ENCODE measurements around the gene SNCAIP.
"Not testable (repeated sequence)": the region's sequence is repeated elsewhere in the genome, so short reads cannot be mapped to it uniquely, and the experiment has no call there.

The SNCAIP gene

GRCh38 chr5:122358372-122358979, 46.4 kb downstream of the SNCAIP start:
- no peak for DNase-seq (ENCODE audit: low read depth in 3 of 3)

DNA sequence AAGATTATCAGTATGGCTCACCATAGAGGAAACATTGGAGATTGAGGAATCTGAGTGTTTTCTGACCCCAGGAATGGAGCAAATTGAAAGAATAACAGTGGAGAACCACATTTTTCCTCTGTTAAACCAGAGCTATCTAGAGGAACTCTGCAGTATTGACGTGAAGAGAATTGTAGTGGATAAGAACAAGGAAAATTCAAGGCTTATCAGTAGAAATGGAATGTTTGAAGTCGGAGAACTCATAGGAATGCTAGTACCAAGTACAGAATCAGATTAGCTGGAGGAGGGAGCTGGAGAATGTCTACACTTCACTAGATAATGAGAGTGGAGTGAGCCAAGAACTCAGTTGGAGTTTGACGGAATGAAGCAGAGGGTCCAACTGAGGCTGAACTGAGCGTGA, 50.3 kb downstream of the SNCAIP start:
- no peak for DNase-seq (ENCODE audit: low read depth in 3 of 3)

- DNase-seq (ENCODE audit: low read depth in 3 of 3), result no peak
Observed at GRCh38 chr5:122363623-122364022, 51.6 kb downstream of the SNCAIP start.

DNA sequence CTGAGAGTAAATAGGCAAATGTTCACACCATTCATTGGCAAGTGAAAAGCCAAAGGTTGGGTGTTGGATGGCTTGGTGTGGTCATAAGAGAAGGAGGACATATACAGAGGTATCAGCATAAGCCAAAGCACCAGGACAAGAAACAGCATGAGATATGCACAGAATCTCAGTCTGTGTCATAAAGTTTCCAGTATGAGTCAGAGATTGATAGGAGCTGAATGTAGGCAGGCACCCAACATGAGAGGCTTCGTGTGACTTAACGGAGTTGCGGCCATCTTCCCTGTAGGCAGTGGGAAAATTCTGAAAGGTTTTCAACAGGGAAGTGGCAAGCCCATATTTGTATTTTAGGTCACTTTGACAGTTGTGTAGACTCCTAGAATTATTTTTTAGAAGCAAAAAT, 54.5 kb downstream of the SNCAIP start:
- no peak for DNase-seq (ENCODE audit: low read depth in 3 of 3)

DNA sequence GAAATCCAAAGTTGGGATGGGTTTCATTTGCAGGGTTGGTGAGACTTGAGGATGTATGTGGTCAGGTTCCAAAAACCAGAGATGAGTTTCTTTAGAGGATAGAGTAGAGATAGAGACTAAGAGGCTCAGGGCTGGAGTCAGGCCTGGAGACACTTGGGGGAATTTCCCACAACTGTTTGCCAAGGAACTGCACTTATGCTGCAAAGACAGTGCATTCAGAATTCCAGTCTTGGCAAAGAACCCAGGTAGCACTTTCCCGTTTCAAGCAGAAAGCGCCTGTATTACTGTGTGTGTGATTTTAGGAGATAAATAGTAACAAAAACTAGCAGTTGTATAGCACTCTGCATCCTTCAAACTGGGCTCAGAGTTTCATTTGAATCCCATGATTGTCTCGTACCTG, 55.4 kb downstream of the SNCAIP start:
- DNase-seq (ENCODE audit: low read depth in 3 of 3), result no peak

- DNase-seq (ENCODE audit: low read depth in 3 of 3), result no peak
Observed at GRCh38 chr5:122368510-122369251, 56.6 kb downstream of the SNCAIP start.

GRCh38 chr5:122369253-122369815, 57.3 kb downstream of the SNCAIP start:
- no peak for DNase-seq (ENCODE audit: low read depth in 3 of 3)

DNA sequence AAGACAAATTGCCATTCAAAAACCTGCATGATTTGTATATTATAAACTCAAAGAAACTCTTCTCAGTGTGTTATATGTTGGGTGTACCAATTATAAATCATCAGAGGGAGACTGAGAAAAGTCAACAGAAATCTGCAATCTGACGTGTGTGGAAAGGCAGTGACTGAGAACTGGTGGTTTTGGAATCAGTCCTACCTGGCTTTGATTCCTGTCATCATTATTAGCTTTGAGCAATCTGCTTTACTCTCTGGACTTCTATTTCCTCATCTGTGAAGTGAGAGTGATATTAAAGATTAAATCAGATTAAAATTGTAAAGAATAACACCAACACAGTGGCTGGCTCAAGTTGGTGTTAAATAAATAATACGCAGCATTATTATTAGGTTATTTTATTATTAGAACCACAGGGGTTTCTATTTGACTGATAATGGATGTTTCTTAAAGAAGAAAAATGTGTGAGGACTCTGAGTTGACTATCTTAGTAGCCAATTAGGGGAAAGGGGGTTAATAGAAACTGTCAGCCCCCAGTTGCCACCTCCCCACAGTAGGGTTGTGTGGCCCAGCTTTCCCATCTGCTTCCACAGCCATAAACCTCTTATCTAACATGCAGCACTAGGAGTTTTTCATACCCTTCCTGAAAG, 59.6 kb downstream of the SNCAIP start:
- no peak for DNase-seq (ENCODE audit: low read depth in 3 of 3)

DNA sequence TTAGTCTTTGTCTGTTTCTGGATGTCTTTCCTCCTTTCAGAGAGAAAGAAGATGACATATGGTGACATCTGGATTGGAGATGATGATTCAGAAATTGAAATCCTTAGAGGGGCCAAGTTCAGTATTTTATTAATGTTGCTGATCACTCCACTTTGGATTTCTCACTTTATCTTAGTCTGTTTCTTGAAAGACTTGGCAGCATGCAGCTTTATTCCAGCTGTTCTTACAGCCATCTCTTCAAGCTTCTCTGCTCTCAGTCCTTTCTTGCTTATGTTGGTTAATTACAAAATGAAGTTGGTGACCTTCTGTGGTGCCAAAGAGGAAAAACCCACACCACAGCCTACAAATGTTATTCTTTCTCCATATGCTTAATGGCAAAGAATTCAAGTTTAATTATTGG, 62.1 kb downstream of the SNCAIP start:
- no peak for DNase-seq (ENCODE audit: low read depth in 3 of 3)

GRCh38 chr5:122375801-122376200, 63.8 kb downstream of the SNCAIP start:
- DNase-seq (ENCODE audit: low read depth in 3 of 3), result no peak

DNA sequence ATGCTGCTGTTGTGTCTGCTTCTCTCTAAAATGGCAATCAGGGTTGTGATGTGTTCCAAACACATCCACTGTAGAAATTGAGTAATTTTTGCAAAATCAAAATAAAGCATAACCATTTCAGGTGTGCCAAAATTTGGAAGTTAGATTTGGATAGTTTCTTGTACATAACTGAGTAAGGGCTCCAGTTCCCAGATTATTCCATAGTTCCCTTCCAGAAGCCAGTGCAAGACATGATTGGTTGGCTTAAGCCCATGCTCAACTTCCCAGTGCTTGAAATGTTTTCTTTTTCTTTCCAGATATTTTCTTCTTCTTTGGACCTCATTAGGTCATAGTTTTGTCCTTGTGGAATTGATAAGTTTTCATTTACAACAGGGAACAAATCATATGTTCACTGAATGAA, 64.2 kb downstream of the SNCAIP start:
- no peak for DNase-seq (ENCODE audit: low read depth in 3 of 3)

GRCh38 chr5:122377026-122377425, 65.0 kb downstream of the SNCAIP start:
- no peak for DNase-seq (ENCODE audit: low read depth in 3 of 3)

DNA sequence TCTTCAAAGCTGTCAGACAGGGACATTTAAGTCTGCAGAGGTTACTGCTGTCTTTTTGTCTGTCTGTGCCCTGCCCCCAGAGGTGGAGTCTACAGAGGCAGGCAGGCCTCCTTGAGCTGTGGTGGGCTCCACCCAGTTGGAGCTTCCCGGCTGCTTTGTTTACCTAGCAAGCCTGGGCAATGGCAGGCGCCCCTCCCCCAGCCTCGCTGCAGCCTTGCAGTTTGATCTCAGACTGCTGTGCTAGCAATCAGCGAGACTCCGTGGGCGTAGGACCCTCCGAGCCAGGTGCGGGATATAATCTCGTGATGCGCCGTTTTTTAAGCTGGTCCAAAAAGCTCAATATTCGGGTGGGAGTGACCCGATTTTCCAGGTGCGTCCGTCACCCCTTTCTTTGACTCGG, 70.9 kb downstream of the SNCAIP start:
- not testable (repeated sequence) for DNase-seq (ENCODE audit: low read depth in 3 of 3)

DNA sequence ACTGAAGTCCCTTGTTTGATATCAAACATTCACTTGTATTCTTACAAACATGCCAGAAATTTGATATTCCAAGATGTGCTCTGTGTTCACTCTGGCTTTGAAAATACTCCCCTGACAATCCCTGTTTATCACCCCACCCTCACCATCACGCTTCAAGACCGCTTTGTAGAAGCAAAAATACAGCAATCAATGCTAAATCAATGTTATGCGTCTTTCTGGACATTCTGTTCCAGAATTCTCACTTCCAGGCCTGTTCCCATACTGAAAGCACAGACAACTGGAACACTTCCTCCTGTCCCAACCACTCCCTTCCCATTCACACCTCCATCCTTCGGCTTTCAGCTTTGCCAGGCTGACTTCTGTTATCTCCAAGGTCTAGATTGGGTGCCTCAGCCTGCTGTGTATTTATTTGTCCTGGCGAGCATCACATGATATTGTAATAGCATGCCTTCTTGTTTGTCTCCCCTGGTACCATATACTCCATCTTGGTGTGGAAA, 72.8 kb downstream of the SNCAIP start:
- no peak for DNase-seq (ENCODE audit: low read depth in 3 of 3)

DNA sequence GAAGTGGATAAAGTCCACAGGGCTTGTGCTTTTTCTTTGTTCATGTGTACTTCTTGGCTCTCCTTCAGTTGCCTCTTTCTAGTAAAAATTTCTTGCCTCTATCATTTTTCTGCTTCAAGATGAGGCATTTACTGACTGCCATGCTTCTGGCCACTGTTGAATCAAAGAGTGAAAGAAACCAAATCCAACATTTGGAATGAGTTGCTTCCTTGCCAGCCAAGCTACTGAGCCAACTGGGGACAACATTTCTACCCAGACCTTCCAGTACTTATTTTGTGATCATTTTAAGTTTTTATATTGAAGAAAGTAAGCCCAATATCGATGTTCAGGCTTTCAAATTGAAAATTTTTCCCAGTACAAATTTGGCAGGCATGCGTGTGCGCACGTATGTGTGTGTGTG, 73.2 kb downstream of the SNCAIP start:
- DNase-seq (ENCODE audit: low read depth in 3 of 3), result no peak

GRCh38 chr5:122385808-122386207, 73.8 kb downstream of the SNCAIP start:
- no peak for DNase-seq (ENCODE audit: low read depth in 3 of 3)

DNA sequence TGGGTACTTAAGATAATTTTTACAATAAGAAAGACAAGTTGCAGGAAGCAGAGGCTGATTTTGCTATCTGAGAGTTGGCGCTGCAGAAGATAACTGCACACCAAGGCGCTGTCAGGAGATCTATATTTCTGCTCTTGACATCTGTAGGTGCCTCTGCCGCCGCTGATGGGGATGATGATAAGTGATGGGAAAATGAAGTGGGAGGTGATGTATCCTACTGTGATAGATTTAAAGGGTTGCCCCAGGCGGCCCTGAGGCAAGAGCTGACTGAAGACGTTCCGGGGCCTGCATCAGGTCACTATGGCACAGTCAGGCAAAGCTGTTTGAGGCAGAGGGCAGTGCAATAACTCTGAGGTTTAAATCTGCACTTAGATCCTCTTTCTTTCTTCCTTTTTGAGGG, 78.1 kb downstream of the SNCAIP start:
- DNase-seq (ENCODE audit: low read depth in 3 of 3), result no peak

DNA sequence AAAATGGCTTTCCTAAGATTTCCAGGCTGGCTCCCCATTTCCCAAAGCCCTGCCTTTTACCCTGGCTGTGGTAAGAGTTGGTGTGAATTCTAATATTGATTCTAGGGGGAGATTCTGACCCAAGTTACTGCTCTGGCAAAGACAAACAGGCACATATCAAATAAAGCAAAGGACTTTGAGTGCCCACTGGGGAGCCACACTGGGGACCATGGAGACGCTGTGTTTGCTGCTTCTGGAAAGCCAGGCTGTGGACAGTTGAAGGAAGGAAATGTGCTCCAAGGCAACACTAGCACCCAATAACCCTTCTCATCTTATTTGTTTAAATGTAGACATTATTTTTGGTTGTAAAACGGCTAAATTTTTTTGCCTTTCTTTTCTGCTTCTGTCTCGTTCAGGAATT, 78.7 kb downstream of the SNCAIP start:
- no peak for DNase-seq (ENCODE audit: low read depth in 3 of 3)

GRCh38 chr5:122391621-122392020, 79.6 kb downstream of the SNCAIP start:
- no peak for DNase-seq (ENCODE audit: low read depth in 3 of 3)

DNA sequence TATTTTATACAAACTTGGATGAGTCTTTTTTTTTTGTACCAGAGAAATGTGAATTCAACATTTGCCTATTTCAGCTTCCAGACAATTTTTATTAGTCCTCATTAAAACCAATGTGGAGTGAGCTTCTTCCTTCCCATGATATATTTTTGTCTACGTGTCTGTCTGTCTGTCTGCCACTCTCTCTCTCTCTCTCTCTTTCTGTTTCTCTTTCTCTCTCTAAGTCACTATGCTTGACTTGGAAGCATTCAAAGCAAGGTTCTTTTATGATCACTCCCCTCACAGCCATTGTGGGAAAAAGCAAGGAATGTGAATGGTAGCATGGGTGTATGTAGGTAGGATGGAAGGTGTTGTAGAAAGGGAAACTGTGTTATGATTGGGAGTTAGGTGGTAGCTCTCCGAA, 80.2 kb downstream of the SNCAIP start:
- DNase-seq (ENCODE audit: low read depth in 3 of 3), result no peak

DNA sequence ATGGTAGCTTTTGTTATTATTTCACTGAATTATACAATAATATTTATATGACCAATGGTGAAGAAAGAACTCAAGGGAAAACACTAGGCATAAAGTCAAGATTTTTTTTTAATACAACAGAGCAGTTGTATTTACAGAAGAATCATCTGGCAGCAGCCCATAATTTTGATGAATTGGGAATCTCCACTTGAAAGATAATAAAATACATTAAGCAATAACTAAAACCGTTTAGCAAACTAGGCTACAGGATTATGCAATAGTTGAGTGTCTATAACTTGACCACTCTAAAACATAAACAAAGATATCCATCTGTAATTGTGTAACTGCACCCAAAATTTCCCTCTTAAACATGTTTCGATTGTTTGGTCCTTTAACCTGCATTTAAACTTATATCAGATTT, 80.8 kb downstream of the SNCAIP start:
- no peak for DNase-seq (ENCODE audit: low read depth in 3 of 3)

DNA sequence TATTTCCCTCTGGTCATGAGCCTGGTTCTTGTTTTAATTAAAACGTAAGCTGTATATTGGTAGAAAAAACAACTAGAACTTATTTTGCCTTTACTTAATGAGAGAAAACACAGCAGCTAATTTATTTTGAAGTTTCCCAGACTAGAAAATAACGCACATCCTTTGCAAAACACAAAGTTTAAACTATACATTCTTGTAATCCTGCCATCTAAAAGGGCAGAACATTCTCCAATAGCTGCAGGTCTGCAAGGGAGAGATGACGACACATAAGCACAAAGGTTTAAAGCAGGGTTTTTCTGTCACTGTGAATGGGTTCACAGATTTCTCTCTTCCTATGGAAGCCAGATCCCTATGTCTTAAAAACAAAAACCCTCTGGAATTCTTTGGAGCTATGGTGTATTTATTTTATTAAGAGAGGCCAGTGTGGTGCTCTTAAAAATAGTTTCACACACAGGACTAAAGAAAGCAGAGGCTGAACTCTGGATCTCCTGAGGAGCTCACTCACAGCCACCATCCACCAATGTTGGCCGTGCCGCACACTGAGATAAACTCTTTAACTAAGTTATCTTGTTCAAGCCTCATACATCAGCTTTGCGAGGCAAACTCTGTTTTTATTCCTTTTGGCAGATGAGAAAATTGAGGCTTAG, 82.4 kb downstream of the SNCAIP start:
- no peak for DNase-seq (ENCODE audit: low read depth in 3 of 3)

All from stimulated activated CD4-positive, alpha-beta T cell treated with anti-CD3 and anti-CD28 coated beads, TNF-alpha, amount 100 ng/mL, for 24 hours (primary cell).